K562 (cell line): Measurements from ENCODE around the gene MPL. TPM values are rescaled to one million over a fixed set of nuclear protein-coding genes. Genes with fewer than 3 reads are reported as not detected.

Experiments used
- E2F3 ChIP-seq: fragments of 250-450 bp; sonication (Bioruptor Pico); IDR thresholded peaks from 2 replicates; pipeline ENCODE4 v1.4.0; 2020; ENCODE audit warnings: mild to moderate bottlenecking
- FOXA3 ChIP-seq, 2 experiments: fragments of 450-650 bp in 1 of 2; sonication (generic) in 1 of 2; formaldehyde crosslinking; IDR thresholded peaks in 1 of 2; conservative IDR thresholded peaks in 1 of 2; 2 replicates each; pipeline versions ENCODE4 v1.4.0 to v1.8.0; 2020 to 2022; ENCODE audit warnings: mild to moderate bottlenecking in 2 of 2, missing genetic modification reagents in 1 of 2
- MAZ ChIP-seq, 2 experiments: fragments of 450-650 bp in 1 of 2; sonication (generic) in 1 of 2; formaldehyde crosslinking; IDR thresholded peaks in 1 of 2; conservative IDR thresholded peaks in 1 of 2; 2 replicates each; pipeline versions ENCODE4 v1.4.0 to v1.5.0; 2020; ENCODE audit warnings: mild to moderate bottlenecking in 1 of 2, missing genetic modification reagents in 1 of 2
- SIRT6 ChIP-seq: IDR thresholded peaks from one replicate; pipeline ENCODE4 v1.6.1; 2012; ENCODE audit warnings: low read depth, mild to moderate bottlenecking, control low read depth, inconsistent platforms, low read length, moderate library complexity
- TAF7 ChIP-seq: fragments of 450-650 bp; IDR thresholded peaks from 2 replicates; pipeline ENCODE4 v1.6.1; 2016; ENCODE audit warnings: missing genetic modification characterization, missing compliant biosample characterization
- TCF7 ChIP-seq: sonication (generic); IDR thresholded peaks from 2 replicates; pipeline ENCODE4 v1.6.1; 2016; ENCODE audit warnings: antibody characterized with exemption, borderline replicate concordance
- XRCC5 ChIP-seq: fragments of 200-400 bp; formaldehyde crosslinking; IDR thresholded peaks from 2 replicates; pipeline ENCODE4 v1.6.1; 2017; ENCODE audit warnings: low read depth, mild to moderate bottlenecking, low read length
- ZBTB17 ChIP-seq: fragments of 450-650 bp; formaldehyde crosslinking; IDR thresholded peaks from 2 replicates; pipeline ENCODE4 v1.4.0; 2020; ENCODE audit warnings: mild to moderate bottlenecking
- ZFP91 ChIP-seq: sonication (generic); formaldehyde crosslinking; IDR thresholded peaks from 2 replicates; pipeline ENCODE4 v1.8.0; 2022; ENCODE audit warnings: mild to moderate bottlenecking, missing genetic modification reagents
- ZNF124 ChIP-seq: sonication (generic); formaldehyde crosslinking; IDR thresholded peaks from 2 replicates; pipeline ENCODE4 v1.8.1; 2022; ENCODE audit warnings: missing genetic modification reagents
- ZNF23 ChIP-seq: fragments of 250-450 bp; sonication (Bioruptor Pico); IDR thresholded peaks from 2 replicates; pipeline ENCODE4 v1.4.0; 2020; ENCODE audit warnings: mild to moderate bottlenecking
- ZNF431 ChIP-seq: sonication (generic); formaldehyde crosslinking; IDR thresholded peaks from 2 replicates; pipeline ENCODE4 v1.8.0; 2022; ENCODE audit warnings: mild to moderate bottlenecking, missing genetic modification reagents
- polyA plus RNA-seq, 8 experiments: library from polyadenylated mRNA; depleted of rRNA in 4 of 8; stranded (reverse) in 5 of 8; unstranded in 3 of 8; fragments of >200 nt; fragmentation: Nextera tagmentation in 2 of 8; fragmentation: Illumina TruSeq in 1 of 8; extraction: Ambion mirVana in 2 of 8; extraction: Trizol in 1 of 8; gene quantifications; 2 replicates each; pipeline versions ENCODE4 v1.2.1 to v1.2.3, GENCODE V29; 2011 to 2014; ENCODE audit warnings: inconsistent platforms in 1 of 8, missing spikeins in 1 of 8
- total RNA-seq, 7 experiments: library from RNA; depleted of rRNA in 6 of 7; stranded (reverse); fragments of >200 nt in 6 of 7; fragmentation: Illumina TruSeq in 2 of 7; extraction: Trizol in 2 of 7; gene quantifications; 2 replicates each; pipeline versions ENCODE4 v1.2.1 to v1.2.3, GENCODE V29; 2011 to 2021; ENCODE audit warnings: low replicate concordance in 1 of 7
- TF ChIP-seq, protein P1 (sequence below), 2 experiments: fragments of 450-650 bp; formaldehyde crosslinking in 1 of 2; IDR thresholded peaks; 2 replicates each; pipeline versions ENCODE4 v1.4.0 to v1.6.1; 2014 to 2020; ENCODE audit warnings: mild to moderate bottlenecking in 2 of 2, borderline replicate concordance in 1 of 2, low read depth in 1 of 2
- TF ChIP-seq, protein P2 (sequence below): fragments of 450-650 bp; IDR thresholded peaks from 2 replicates; pipeline ENCODE4 v1.6.1; 2016; ENCODE audit warnings: borderline replicate concordance

MPL gene
- total and polyA plus RNA-seq, 9 of the 15 experiments (the other 6 are each of a cell fraction or from before 2014, with no cell fraction given): not detected

DNA sequence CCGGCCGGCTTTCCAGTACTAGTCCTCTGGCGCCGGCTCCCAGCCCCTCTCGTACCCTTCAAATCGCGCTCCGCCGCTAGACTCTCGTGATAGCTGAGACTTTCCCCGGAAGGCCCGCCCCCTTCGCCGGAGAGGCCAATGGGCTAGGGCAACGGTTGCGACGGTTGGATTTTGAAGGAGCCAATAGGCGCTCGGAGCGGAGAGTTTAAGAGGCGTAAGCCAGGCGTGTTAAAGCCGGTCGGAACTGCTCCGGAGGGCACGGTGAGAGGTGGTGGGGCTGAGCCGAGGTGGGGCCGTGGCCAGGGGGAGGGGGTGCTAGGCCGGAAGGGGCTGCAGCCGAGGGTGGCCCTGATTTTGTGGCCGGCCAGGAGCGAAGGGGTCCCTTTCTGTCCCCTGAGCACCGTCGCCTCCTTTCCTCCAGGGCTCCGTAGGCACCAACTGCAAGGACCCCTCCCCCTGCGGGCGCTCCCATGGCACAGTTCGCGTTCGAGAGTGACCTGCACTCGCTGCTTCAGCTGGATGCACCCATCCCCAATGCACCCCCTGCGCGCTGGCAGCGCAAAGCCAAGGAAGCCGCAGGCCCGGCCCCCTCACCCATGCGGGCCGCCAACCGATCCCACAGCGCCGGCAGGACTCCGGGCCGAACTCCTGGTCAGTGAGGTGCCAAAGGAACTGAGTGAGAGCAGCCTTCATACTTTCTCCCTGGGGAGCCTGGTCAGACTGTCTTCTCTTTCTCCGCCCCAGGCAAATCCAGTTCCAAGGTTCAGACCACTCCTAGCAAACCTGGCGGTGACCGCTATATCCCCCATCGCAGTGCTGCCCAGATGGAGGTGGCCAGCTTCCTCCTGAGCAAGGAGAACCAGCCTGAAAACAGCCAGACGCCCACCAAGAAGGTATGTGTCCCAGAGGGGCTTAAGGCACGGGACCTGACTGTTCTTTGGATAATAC is 21.4 kb downstream of the MPL start, which contains the start of gene CDC20 (continued):
- TF ChIP-seq, protein P1, sequence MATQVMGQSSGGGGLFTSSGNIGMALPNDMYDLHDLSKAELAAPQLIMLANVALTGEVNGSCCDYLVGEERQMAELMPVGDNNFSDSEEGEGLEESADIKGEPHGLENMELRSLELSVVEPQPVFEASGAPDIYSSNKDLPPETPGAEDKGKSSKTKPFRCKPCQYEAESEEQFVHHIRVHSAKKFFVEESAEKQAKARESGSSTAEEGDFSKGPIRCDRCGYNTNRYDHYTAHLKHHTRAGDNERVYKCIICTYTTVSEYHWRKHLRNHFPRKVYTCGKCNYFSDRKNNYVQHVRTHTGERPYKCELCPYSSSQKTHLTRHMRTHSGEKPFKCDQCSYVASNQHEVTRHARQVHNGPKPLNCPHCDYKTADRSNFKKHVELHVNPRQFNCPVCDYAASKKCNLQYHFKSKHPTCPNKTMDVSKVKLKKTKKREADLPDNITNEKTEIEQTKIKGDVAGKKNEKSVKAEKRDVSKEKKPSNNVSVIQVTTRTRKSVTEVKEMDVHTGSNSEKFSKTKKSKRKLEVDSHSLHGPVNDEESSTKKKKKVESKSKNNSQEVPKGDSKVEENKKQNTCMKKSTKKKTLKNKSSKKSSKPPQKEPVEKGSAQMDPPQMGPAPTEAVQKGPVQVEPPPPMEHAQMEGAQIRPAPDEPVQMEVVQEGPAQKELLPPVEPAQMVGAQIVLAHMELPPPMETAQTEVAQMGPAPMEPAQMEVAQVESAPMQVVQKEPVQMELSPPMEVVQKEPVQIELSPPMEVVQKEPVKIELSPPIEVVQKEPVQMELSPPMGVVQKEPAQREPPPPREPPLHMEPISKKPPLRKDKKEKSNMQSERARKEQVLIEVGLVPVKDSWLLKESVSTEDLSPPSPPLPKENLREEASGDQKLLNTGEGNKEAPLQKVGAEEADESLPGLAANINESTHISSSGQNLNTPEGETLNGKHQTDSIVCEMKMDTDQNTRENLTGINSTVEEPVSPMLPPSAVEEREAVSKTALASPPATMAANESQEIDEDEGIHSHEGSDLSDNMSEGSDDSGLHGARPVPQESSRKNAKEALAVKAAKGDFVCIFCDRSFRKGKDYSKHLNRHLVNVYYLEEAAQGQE (IDR thresholded peaks at IDR 0.05; ENCODE audit: borderline replicate concordance): peak; percentile 98
- TF ChIP-seq, protein P1 (CRISPR knock-in tag; IDR thresholded peaks at IDR 0.05; ENCODE audit: low read depth): no peak
- TF ChIP-seq E2F3 (CRISPR knock-in tag) (no peak), FOXA3 (CRISPR knock-in tag; conservative IDR thresholded peaks at IDR 0.05 in 1 of 2, IDR thresholded peaks at IDR 0.05 in 1 of 2) (no peak; a peak in 1 of 4 replicates), XRCC5 (no peak), SIRT6 (no peak), MAZ (CRISPR knock-in tag; conservative IDR thresholded peaks at IDR 0.05 in 1 of 2, IDR thresholded peaks at IDR 0.05 in 1 of 2) (peak; percentile 22 to 40; a peak in 3 of 4 replicates), TAF7 (no peak), ZFP91 (CRISPR knock-in tag) (0 out of 2 replicates have a peak, but pooled peaks have one; percentile 65), TCF7 (peak; percentile 72; the same call in 1 of the 2 replicates), ZNF124 (CRISPR knock-in tag) (no peak), ZNF431 (CRISPR knock-in tag) (0 out of 2 replicates have a peak, but pooled peaks have one; percentile 37), ZNF23 (no peak), ZBTB17 (peak; percentile 77; the same call in 1 of the 2 replicates)
- TF ChIP-seq, protein P2, sequence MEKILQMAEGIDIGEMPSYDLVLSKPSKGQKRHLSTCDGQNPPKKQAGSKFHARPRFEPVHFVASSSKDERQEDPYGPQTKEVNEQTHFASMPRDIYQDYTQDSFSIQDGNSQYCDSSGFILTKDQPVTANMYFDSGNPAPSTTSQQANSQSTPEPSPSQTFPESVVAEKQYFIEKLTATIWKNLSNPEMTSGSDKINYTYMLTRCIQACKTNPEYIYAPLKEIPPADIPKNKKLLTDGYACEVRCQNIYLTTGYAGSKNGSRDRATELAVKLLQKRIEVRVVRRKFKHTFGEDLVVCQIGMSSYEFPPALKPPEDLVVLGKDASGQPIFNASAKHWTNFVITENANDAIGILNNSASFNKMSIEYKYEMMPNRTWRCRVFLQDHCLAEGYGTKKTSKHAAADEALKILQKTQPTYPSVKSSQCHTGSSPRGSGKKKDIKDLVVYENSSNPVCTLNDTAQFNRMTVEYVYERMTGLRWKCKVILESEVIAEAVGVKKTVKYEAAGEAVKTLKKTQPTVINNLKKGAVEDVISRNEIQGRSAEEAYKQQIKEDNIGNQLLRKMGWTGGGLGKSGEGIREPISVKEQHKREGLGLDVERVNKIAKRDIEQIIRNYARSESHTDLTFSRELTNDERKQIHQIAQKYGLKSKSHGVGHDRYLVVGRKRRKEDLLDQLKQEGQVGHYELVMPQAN: peak; percentile 91; the same call in 1 of the 2 replicates
